NCI-H82 treated with DMSO at 0.1 percent for 48 hours (cell line): ENCODE data around the gene AFAP1.
A peak's percentile ranks its signal among the peaks of the same experiment; 100 is the strongest.

Source experiments
- DNase-seq: peaks from one replicate; lab custom pipeline; 2025; ENCODE audit not compliant: unreplicated experiment; lab: John Stamatoyannopoulos, UW

The AFAP1 gene

DNA sequence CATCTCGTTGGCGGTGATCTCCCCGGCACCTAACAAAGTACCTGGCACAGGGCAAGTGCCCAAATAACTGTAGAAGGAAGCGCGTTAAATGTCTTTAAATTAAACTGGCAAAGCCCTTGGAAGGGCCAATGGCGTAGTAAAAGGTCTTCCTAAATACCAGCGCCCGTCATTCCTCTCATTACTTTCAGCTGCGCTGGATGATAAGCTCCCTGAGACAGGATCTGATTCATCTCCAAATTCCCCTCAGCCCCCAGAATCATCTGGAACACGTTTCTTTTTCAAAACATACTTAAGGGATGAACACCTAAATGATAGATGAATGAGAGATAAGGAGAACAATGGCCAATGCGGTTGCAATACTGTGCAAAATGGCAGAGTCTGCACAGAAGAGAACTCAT lies 95.1 kb downstream of the AFAP1 start:
- no peak for DNase-seq

DNA sequence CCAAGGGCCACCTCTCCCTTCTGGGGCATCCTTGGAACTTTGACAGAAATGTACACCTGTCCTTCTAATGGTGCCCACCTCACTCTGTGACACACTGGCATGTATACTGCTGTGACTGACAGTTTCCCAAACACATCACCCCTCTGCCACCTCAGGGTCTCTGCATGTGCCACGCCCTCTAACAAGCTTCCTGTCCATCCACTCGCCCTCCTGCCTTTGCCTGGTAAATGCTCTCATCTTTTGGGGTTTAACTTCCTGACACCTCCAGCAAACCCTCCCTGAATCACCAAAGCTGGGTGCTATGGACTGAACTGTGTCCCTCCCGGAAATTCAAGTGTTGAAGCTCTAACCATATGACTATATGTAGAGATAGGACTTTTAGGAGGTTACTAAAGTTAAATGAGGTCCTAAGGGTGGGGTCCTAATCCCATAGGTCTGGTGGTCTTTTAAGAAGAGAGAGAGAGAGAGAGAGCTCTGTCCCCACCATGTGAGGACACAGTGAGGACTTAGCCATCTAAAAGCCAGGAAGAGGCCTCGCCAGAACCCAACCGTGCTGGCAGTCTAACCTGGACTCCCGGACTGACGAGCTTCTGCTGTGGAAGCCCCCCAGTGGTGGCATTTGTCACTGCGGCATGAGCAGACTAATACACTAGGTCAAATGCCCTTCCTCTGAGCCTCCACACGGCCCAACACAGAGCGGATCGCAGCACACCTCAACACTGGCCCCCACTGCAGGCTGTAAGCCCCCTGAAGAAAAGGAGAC lies 95.6 kb downstream of the AFAP1 start:
- DNase-seq: peak; percentile 2

DNA sequence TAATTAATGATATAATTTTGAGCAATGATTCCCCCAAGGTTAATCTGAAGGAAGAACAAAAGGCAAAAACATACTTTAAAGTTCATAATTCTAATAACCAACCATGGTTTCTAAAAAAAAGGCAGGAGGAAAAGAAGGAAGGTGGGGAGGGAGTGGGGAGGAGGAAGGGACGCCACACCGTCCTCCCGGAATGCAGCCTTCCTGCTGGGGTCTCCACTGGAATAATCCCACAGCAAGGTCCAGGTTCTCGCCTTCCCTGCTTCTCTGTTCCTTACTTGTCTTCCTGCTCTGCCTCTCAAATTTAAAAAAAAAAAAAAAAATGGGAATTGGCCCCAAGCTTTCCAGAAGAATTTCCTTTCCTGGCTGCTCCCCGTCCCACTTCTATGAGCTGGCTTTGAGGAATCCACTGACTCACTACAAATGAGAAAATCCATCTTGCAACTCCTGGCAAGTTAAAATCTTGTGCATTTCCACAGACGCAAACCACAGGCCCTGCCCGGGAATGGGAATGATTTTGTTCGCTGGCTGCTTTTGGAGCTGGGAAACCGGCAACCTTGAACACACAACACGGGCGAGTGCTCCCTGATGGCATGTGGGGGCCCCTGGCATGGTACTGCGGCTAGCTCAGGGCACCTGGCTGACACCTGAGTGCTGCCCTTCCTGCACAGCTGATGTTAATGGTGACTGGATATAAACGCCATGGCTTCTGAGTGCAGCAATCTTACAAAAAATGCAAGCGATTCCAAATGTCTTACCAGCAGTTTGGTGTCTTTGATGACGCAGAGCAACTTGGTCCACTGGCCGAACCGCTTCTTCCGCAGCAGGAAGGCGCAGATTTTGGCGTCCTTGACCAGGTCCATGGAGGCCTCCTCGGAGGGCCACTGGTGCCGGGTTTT lies 97.0 kb downstream of the AFAP1 start:
- DNase-seq: no peak

DNA sequence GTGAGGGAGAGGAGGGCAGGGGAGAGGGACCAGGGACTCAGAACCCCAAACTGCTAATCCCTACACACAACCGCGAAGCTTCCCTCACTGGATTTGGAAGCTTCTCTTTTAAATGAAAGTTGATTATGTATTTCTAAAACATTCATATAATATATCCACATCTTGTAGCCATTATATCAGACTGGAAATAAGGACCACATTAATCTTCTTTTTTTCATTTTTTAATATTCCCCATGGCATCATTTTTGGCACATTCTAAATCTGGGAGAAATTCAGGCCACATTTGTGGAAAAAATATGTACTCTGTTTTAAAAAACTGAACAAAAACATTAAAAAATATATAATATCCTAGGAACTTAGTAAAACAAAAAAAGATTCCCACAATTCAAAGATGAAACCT lies 97.8 kb downstream of the AFAP1 start:
- no peak for DNase-seq

DNA sequence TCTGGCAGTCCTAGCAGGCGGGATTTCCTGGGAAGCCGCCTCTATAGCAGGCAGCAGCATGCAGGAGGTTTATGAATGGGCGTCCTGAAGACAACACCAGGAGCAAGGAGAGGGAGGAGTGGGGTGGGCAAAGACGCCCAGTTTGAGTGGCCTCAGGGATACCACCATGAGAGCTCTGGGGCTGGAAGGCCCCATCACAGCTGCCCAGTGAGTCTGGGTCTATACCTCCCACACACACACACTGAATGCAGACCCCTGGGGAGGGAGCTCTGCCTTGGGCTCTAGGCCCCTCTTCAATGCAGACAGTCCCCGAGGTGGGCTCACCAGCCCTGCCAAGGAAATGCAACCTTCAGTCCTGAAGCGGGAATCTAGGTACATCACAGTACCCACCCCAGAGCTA lies 98.6 kb downstream of the AFAP1 start:
- DNase-seq: no peak

DNA sequence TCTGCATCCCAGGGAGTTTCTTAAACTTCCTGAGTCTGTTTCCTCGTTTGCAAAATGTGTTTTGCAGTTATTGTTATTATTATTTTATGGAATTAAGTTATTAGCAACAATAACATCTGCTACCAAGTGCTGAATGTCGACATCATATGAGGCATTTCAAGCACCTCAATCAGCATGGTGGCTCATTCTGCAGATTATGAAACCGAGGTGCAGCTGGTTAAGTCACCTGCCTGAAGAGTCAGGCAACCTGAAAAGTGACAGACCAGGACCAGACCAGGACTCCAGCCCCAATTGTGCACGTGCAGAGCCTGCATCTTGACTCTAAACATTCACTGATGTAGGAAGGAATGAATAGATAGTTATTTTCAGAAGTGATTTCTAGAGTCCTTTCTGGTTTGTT lies 99.8 kb downstream of the AFAP1 start:
- DNase-seq: no peak

DNA sequence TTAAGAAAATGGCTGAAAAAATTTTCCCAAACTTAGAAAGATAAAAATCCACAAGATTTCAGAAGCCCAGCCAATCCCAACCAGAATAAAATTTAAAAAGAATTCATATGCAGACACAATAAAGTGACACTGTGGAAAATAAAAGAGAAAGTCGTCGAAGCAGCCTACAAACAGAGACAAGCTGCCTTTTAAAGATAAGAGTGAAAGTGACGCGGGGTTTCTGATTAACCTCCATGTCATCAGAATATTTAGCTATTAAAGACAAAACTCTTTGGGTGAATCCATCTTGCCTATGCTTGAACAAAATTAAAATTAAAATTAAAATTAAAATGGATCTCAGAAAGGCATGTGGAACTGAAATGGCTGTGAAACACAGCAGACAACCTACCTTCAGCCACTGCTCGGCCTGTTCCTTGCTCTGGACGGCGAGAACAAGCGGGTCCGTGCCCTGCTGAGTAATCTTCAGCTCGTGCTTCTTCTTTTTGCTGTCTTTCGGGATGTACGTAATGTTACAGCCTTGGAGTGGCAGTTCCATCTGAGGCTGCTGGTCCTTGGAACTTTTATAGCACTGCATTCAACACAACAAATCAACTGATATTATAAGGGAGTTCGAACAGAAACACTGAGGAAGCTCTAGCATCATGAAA lies 101.4 kb downstream of the AFAP1 start:
- DNase-seq: no peak

DNA sequence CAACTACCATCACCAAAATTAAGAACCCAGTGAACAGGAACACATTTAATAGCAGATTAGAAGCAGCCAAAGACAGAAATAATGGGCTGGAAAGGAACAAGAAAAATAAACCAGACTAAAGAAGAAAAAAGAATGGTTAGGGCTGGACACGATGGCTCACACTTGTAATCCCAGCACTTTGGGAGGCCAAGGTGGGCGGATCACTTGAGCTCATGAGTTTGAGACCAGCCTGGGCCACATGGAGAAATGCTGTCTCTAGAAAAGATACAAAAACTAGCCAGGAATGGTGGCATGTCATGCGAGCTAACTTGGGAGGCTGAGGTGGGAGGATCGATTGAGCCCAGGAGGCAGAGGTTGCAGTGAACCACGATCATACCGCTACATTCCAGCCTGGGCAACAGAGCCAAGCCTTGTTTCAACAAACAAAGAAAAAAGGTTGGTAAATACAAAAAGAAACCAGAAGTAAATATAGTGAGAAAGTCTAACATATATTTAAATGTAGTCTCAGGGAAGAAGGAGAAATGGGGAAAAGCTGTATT lies 102.0 kb downstream of the AFAP1 start:
- no peak for DNase-seq

DNA sequence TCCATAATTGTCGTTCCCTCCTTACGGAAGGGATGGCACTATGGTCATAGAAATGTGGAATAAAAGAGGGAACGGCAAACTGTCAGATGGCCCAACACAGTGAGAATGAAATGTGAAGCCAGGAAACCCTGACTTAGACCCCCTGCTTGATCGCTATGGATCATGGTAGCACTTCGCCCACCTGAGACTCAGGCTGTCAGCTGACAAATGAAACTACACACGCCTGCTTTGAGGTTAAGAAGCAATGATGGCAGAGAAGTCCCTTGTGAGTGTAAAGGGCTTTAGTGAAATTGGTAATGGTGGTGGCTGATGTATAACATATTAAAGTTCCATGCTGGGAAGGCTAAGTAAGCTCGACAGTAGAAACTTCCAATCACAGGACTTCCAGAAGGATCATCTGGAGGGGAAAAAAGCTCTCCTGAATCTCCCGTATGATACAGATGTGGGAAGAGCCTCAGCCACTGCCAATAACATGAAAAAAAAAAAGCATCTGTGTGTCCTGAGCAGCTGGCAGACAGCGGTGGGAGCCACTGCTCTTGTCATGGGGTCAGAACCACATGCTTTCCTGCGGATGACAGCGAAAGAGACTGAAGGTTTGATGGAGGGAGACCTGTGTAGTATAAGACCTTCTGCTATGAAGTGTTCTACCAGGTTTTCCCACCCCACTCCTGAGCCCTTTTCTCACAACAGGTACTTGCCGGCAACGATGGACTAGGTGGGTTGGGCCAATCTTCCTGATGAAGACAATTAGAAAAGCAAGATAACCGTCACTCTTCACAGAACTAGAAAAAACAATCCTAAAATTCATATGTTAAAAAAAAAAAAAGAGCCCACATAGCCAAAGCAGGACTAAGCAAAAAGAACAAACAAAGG lies 107.6 kb downstream of the AFAP1 start:
- DNase-seq: no peak

DNA sequence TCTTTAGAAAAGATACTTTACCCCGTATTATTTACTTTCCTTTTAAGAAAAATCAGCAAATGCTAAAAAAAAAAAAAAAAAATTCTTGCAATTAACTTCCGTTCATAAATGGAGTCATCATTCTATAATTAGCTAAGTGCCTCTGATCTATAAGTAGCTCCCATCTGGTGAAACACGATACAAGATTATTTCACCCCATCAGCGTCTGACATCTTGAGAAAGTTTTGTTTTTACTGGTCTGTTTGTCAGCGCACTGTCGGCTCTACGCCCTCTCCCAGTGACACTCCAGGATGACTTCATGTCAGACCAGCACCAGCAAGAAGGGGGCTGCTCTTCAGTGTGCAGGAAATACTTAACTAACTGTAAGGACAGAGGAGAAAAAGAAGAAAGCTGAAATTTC lies 108.3 kb downstream of the AFAP1 start:
- DNase-seq: peak; percentile 52

DNA sequence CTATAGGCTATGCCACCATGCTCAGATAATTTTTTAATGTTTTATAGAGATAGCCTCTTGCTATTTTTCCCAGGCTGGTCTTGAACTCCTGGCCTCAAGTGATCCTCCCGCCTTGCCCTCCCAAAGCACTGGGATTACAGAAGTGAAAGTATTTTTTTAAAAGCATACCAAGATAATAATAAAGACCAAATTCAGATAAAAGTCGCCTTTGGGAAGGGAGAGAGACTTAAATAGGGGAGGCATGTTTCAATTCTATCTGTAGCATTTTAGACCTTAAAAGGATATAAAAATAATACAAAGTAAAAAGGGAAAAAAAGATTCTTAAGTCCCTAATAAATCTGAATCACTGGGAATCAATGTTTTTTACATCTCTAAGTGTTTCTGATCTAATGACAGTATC lies 108.9 kb downstream of the AFAP1 start:
- no peak for DNase-seq

DNA sequence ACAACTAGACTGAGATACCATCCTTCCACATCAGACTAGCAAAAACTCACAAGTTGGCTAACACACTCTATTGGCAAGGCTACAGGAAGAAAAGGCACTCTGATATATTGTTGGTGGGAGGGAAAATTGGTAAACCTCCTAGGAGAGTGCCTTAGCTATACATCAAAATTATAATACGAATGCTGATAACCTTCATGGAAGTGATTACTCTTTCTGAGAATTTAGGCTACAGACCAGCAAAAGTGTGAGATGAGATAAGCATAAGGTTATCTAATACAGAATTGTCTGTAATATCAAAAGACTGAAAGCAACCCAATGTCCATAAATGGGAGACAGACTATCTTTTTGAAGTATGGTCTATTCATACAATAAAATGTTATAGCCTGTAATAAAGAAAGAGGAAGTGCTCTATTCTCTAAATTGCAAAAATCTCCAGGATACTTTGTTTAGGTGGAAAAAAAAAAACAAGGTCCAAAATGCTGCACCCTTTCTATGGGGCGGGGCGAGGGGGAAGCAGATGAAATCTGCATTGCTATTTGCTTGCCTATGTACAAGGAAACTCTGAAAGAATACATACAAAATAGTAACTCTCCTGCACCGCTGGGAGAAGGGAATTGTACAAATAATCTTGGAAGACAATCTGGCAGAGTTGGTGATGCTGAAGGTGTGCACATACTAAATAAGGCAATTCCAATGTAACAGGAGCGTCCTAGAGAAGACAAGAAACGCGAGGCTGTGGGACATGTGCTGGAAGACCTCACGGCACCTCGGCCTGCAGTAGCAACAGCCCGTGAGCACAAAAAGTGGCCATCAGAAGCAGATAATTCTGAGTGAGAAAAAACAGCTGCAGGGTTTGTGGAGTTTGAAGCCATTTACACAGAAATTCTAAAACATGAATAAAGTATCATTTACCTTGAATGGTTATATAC lies 109.7 kb downstream of the AFAP1 start:
- DNase-seq: no peak

DNA sequence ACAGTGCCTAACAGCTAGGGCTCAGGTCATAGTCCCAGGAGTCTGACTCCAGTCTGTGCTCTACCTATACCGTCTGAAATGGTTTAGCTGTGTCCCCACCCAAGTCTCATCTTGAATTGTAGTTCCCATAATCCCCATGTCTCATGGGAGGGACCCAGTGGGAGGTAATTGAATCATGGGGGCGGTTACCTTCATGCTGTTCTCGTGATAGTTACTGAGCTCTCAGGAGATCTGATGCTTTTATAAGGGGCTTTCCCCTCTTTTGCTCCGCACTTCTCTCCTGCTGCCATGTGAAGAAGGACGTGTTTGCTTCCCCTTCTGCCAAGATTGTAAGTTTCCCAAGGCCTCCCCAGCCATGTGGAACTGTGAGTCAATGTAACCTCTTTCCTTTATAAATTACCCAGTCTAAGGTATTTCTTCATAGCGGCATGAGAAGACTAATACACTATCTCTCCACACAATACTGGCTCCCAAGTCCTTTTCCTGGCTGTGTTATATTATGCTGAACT lies 110.8 kb downstream of the AFAP1 start:
- DNase-seq: no peak

DNA sequence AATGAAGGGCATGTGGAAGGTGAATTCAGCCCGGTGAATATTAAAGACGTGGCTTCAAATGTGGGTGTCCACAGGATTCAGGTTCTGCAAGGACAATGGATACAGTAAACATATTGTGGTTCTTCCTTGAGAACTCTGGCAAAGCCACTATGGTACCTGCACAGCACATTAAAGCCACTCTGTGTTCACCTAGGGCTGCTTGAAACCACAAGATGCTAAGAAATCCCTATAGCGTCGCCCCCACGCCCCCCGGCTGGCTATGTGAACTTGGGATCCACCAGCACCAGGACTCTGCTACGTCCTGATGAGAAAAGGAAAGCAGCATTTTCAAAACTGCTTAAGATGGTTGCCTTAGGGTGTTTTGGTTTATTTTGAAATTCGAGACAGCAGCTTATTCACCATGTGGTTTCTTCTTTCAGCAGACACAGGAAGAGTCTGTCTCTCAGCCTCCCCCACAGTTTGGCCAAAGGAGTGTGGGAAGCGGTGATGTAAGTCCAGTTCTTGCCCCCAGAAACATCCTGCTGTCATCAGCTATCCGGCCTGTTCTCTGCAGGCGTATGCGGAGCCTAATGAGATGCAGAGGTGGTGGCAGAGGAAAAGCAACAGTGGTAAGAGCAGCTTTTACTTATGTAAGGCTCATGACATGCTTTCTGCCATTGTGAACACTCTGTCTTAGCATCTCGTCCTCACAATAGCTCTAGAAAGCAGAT lies 111.5 kb downstream of the AFAP1 start:
- DNase-seq: no peak

DNA sequence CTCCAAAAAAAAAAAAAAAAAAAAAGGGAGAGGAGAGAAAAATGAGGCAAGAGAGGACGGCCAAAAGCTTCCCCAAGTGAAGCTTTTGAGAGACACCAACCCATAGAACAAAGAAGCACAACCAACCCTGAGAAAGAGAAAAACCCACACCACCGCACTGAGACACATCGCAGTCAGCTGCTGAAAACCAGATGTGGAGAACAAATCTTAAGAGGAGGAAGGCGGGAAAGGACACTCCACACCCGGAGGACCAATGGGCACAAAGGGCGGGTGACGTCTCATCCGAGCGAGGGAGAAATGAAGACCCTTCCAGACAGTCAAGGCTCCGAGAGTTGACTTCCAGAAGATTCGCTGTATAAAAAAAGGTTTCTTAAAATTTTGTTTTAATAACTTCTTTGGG lies 112.1 kb downstream of the AFAP1 start:
- no peak for DNase-seq

DNA sequence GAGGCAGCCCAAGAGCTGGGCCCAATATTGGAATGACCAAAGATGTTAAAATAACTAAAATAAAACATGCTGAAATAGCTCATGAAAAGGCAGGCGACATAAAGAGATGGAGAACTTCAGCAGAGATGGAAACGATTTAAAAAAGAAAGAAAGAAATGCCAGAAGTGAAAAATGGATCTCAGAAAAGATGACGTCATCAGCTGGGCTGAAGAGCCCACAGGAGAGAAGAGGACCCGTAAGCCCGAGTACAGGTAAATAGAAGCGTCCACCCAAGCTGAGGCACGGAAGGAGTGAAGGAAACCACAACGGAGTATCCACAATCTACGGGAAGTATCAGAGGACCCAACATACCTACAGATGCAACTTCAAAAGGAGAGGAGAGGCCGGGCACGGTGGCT lies 112.8 kb downstream of the AFAP1 start:
- no peak for DNase-seq

DNA sequence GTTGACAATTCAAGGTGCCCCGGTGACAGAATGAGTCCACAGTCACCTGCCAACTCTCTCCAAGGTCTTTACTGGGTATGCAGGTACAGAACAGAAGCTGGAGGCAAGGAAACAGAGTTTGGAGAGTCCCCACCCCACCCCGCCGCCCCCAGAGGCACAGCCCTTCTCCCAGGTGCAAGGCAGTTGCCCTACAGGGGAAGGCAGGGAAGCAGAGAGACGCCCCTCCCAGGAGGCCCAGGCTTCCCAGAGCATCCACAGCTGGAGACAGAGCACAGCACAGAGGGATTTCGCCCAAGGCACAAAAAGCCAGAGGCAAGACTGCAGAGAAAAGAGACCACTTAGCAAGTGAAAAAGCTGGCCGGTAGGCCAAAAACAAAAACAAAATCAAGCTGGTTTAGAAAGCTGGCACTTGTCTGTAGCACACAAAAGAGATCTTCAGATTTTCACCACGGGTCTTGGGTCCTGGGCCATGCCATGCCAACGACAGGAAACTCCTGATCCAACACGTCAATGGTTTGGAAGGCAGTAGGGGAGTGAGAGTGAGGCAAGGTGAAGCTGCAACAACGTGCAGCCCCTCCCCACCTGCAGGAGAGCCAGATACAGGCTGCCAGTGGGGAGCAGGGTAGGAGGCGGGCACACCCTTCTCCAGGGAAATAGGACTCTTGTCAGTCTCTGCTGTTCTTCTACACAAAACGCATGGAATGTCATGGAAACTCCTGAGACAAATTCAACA lies 113.3 kb downstream of the AFAP1 start:
- no peak for DNase-seq

DNA sequence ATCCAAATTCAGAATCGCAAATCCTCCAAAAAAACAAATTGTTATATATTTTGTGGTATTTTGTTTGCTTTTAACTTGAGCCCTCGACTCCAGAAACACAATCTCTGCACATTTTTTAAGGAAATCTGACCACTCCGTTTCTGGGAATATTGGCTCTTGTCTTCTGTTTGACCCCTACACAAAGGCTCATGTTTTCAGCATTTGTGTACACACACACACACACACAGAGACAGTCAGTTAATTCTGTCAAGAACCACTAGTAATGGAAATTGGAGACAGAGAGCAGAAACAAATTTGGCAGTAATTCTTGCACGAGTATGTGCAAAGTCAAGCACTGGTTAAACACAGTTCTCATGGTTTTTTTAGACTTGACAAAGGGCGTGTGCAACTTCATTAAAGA lies 115.4 kb downstream of the AFAP1 start:
- no peak for DNase-seq
